ENCODE data around the gene UNC5CL. TPM values are rescaled to one million over a fixed set of nuclear protein-coding genes. Genes with fewer than 3 reads are reported as not detected.

UNC5CL gene
- total and polyA plus RNA-seq, 5 donors from 2014 or later: 0.11 to 4.4 (median 0.25) TPM

DNA sequence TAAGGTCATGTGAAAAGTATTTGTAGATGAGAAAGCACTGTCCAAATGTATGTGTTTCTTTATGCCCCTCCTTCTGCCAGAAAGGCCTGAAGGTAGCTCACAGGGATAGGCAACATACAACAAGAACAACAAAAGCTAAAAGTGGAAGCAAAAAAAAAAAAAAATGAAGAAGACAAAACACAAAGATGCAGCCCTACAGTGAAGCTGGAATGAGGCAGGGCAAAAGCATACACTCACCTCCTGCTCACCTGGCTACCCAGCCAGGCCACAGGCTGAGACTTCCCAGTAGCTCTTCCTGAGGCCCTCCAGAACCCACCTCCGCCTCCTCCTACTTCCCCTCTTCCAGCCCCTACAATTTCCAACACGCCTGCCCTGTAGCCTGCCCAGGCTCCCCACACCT is 2.4 kb downstream of the UNC5CL start:
- Histone ChIP-seq H3K27ac (ENCODE audit: insufficient read depth, low read length, poor library complexity, severe bottlenecking) (no peak overlapping the region), H3K27me3 (ENCODE audit: control insufficient read depth, insufficient read depth, low read length) (no peaks in the 10 kb centered on the region), H3K4me1 (ENCODE audit: control insufficient read depth, insufficient read depth, low read length, poor library complexity, severe bottlenecking) (no peaks in the 10 kb centered on the region), H3K9me3 (ENCODE audit: control insufficient read depth in 2 of 2, low read length in 2 of 2) (no peaks in the 10 kb centered on the region), H3K4me3 (ENCODE audit: low read depth, low read length) (no peak overlapping the region), H3K36me3 (ENCODE audit: control insufficient read depth, insufficient read depth, low read length) (no peaks in the 10 kb centered on the region)
- ATAC-seq (ENCODE audit: low read depth in 2 of 2): no peak
- H3K27ac Mint-ChIP-seq: peak overlapping the region in 1 of 3 donors; percentile 1
- peaks cover 0 to 2% (median 0%) of the 10 kb centered on the region in 7 donors for H3K9me3 Mint-ChIP-seq
- peaks cover 3% of the 10 kb centered on the region for H3K36me3 Mint-ChIP-seq
- no peak for DNase-seq
- H3K27me3 Mint-ChIP-seq: no peaks in the 10 kb centered on the region
- H3K4me1 Mint-ChIP-seq: peaks cover 0 to 5% (median 2%) of the 10 kb centered on the region in 4 donors
- H3K4me3 Mint-ChIP-seq: no peak overlapping the region

DNA sequence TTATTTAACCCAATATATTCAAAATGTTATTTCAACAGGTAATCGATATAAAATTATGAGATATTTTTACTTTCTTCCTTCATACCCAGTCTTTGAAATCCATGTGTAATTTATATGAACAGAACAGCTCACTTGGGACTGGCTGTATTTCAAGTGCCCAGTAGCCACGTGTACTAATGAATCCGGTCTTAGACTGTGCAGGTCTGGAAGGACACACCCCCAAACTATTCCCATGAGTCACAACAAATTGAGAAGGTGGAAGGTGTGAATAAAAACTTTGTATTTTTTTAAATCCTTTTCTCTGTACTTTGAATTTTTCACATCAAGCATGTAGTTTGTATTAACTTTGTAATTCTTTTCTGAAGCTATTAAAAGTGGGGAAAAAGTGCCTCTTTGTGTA is 2.8 kb downstream of the UNC5CL start:
- Histone ChIP-seq H3K27ac (ENCODE audit: insufficient read depth, low read length, poor library complexity, severe bottlenecking) (no peak overlapping the region), H3K4me3 (ENCODE audit: low read depth, low read length) (no peak overlapping the region), H3K27me3 (ENCODE audit: control insufficient read depth, insufficient read depth, low read length) (no peaks in the 10 kb centered on the region), H3K36me3 (ENCODE audit: control insufficient read depth, insufficient read depth, low read length) (no peaks in the 10 kb centered on the region), H3K4me1 (ENCODE audit: control insufficient read depth, insufficient read depth, low read length, poor library complexity, severe bottlenecking) (no peaks in the 10 kb centered on the region), H3K9me3 (ENCODE audit: control insufficient read depth in 2 of 2, low read length in 2 of 2) (no peaks in the 10 kb centered on the region)
- no peak overlapping the region for H3K4me3 Mint-ChIP-seq
- peaks cover 0 to 2% (median 0%) of the 10 kb centered on the region in 7 donors for H3K9me3 Mint-ChIP-seq
- no peak overlapping the region for H3K27ac Mint-ChIP-seq
- peaks cover 0 to 5% (median 2%) of the 10 kb centered on the region in 4 donors for H3K4me1 Mint-ChIP-seq
- no peaks in the 10 kb centered on the region for H3K27me3 Mint-ChIP-seq
- ATAC-seq (ENCODE audit: low read depth in 2 of 2): no peak
- peaks cover 3% of the 10 kb centered on the region for H3K36me3 Mint-ChIP-seq
- no peak for DNase-seq

- ATAC-seq (ENCODE audit: low read depth in 2 of 2) (no peak), DNase-seq (no peak)
- H3K27ac ChIP-seq (ENCODE audit: insufficient read depth, low read length, poor library complexity, severe bottlenecking): no peak overlapping the region
Measured at GRCh38 chr6:41033776-41034175, 5.2 kb downstream of the UNC5CL start.

GRCh38 chr6:41032830-41033229 is 6.2 kb downstream of the UNC5CL start:
- no peaks in the 10 kb centered on the region for H3K36me3 ChIP-seq (ENCODE audit: control insufficient read depth, insufficient read depth, low read length)
- Mint-ChIP-seq H3K27ac (no peak overlapping the region), H3K27me3 (no peaks in the 10 kb centered on the region), H3K36me3 (peaks cover 3% of the 10 kb centered on the region), H3K9me3 (peaks cover 0 to 2% (median 0%) of the 10 kb centered on the region in 7 donors), H3K4me1 (peaks cover 0 to 15% (median 11%) of the 10 kb centered on the region in 4 donors), H3K4me3 (no peak overlapping the region)
- DNase-seq (no peak), ATAC-seq (ENCODE audit: low read depth in 2 of 2) (no peak)
- no peak overlapping the region for H3K4me3 ChIP-seq (ENCODE audit: low read depth, low read length)
- peaks cover 15% of the 10 kb centered on the region for H3K4me1 ChIP-seq (ENCODE audit: control insufficient read depth, insufficient read depth, low read length, poor library complexity, severe bottlenecking)
- no peaks in the 10 kb centered on the region for H3K9me3 ChIP-seq (ENCODE audit: control insufficient read depth in 2 of 2, low read length in 2 of 2)
- no peaks in the 10 kb centered on the region for H3K27me3 ChIP-seq (ENCODE audit: control insufficient read depth, insufficient read depth, low read length)
- no peak overlapping the region for H3K27ac ChIP-seq (ENCODE audit: insufficient read depth, low read length, poor library complexity, severe bottlenecking)

More at GRCh38 chr6:41033776-41034175, 5.2 kb downstream of the UNC5CL start:
- H3K4me3 ChIP-seq (ENCODE audit: low read depth, low read length): no peak overlapping the region
- peaks cover 0 to 2% (median 0%) of the 10 kb centered on the region in 7 donors for H3K9me3 Mint-ChIP-seq
- peaks cover 3% of the 10 kb centered on the region for H3K36me3 Mint-ChIP-seq
- H3K27me3 ChIP-seq (ENCODE audit: control insufficient read depth, insufficient read depth, low read length): no peaks in the 10 kb centered on the region
- no peaks in the 10 kb centered on the region for H3K36me3 ChIP-seq (ENCODE audit: control insufficient read depth, insufficient read depth, low read length)
- H3K4me1 Mint-ChIP-seq: peaks cover 0 to 9% (median 7%) of the 10 kb centered on the region in 4 donors
- H3K4me3 Mint-ChIP-seq: no peak overlapping the region
- H3K9me3 ChIP-seq (ENCODE audit: control insufficient read depth in 2 of 2, low read length in 2 of 2): no peaks in the 10 kb centered on the region
- H3K27ac Mint-ChIP-seq: no peak overlapping the region
- H3K27me3 Mint-ChIP-seq: no peaks in the 10 kb centered on the region
- H3K4me1 ChIP-seq (ENCODE audit: control insufficient read depth, insufficient read depth, low read length, poor library complexity, severe bottlenecking): peaks cover 6% of the 10 kb centered on the region

- peak in 1 of 3 donors; percentile 57 for DNase-seq
- Histone ChIP-seq H3K4me3 (ENCODE audit: low read depth, low read length) (peak overlapping the region; percentile 64), H3K36me3 (ENCODE audit: control insufficient read depth, insufficient read depth, low read length) (no peaks in the 10 kb centered on the region), H3K9me3 (ENCODE audit: control insufficient read depth in 2 of 2, low read length in 2 of 2) (no peaks in the 10 kb centered on the region), H3K27me3 (ENCODE audit: control insufficient read depth, insufficient read depth, low read length) (no peaks in the 10 kb centered on the region), H3K27ac (ENCODE audit: insufficient read depth, low read length, poor library complexity, severe bottlenecking) (peak overlapping the region; percentile 65), H3K4me1 (ENCODE audit: control insufficient read depth, insufficient read depth, low read length, poor library complexity, severe bottlenecking) (peaks cover 25% of the 10 kb centered on the region)
- Mint-ChIP-seq H3K27ac (peak overlapping the region; percentile 93 to 95 (median 93)), H3K4me1 (peaks cover 8 to 31% (median 23%) of the 10 kb centered on the region in 4 donors), H3K9me3 (no peaks in the 10 kb centered on the region), H3K36me3 (no peaks in the 10 kb centered on the region), H3K4me3 (peak overlapping the region; percentile 88 to 95 (median 90)), H3K27me3 (no peaks in the 10 kb centered on the region)
- peak; percentile 22 to 55 for ATAC-seq (ENCODE audit: low read depth in 2 of 2)
Measured at GRCh38 chr6:41028561-41029412, 10.2 kb downstream of the UNC5CL start.

DNA sequence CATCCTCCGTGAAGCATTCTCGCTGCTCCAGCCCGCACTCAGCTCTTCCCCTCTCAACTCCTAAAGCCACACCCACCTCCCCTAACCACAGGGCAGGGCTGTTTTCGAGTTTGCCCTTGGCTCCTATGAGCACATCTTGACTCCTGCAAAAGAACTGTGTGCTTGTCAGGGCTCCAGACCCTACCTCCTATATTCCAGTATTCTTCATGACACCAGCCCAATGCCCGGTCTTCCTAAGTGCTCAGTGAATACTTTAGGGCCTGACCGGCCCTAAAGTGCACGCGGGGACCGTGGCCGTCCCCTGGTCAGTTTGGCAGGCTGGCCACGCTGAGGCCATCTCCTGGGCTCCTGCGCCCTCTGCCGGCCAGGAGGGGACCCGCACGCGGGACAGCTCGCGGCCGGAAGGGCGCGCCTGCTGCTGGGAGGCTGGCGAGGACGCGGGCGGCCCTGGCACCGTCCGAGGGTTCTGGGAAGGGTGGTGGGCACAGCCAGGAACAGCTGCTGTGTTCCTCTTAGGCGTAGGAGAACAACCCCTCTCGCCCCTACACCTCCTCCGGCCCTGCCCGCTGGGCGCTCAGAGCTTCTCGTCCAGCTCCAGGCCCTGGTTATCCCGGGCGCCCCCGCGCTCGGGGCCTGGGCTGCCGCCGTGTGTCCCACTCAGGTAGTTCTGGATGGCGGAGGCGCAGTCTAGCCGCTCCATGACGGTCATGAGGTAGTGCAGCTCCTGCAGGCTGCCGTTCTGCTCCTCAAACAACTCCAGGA is 11.0 kb downstream of the UNC5CL start:
- H3K27ac ChIP-seq (ENCODE audit: insufficient read depth, low read length, poor library complexity, severe bottlenecking): peak overlapping the region; percentile 65
- DNase-seq (peak; percentile 63 to 83 (median 74)), ATAC-seq (ENCODE audit: low read depth in 2 of 2) (peak; percentile 81 to 87)
- no peaks in the 10 kb centered on the region for H3K36me3 Mint-ChIP-seq
- H3K4me1 ChIP-seq (ENCODE audit: control insufficient read depth, insufficient read depth, low read length, poor library complexity, severe bottlenecking): peaks cover 25% of the 10 kb centered on the region
- no peaks in the 10 kb centered on the region for H3K27me3 ChIP-seq (ENCODE audit: control insufficient read depth, insufficient read depth, low read length)
- no peaks in the 10 kb centered on the region for H3K27me3 Mint-ChIP-seq
- H3K4me3 Mint-ChIP-seq: peak overlapping the region; percentile 88 to 95 (median 90)
- H3K4me1 Mint-ChIP-seq: peaks cover 8 to 31% (median 23%) of the 10 kb centered on the region in 4 donors
- no peaks in the 10 kb centered on the region for H3K36me3 ChIP-seq (ENCODE audit: control insufficient read depth, insufficient read depth, low read length)
- H3K9me3 Mint-ChIP-seq: no peaks in the 10 kb centered on the region
- peak overlapping the region; percentile 93 to 99 (median 93) for H3K27ac Mint-ChIP-seq
- peak overlapping the region; percentile 81 for H3K4me3 ChIP-seq (ENCODE audit: low read depth, low read length)
- no peaks in the 10 kb centered on the region for H3K9me3 ChIP-seq (ENCODE audit: control insufficient read depth in 2 of 2, low read length in 2 of 2)

- no peaks in the 10 kb centered on the region for H3K9me3 Mint-ChIP-seq
- Histone ChIP-seq H3K4me3 (ENCODE audit: low read depth, low read length) (peak overlapping the region; percentile 81), H3K27ac (ENCODE audit: insufficient read depth, low read length, poor library complexity, severe bottlenecking) (peak overlapping the region; percentile 65), H3K27me3 (ENCODE audit: control insufficient read depth, insufficient read depth, low read length) (no peaks in the 10 kb centered on the region), H3K9me3 (ENCODE audit: control insufficient read depth in 2 of 2, low read length in 2 of 2) (no peaks in the 10 kb centered on the region), H3K36me3 (ENCODE audit: control insufficient read depth, insufficient read depth, low read length) (no peaks in the 10 kb centered on the region), H3K4me1 (ENCODE audit: control insufficient read depth, insufficient read depth, low read length, poor library complexity, severe bottlenecking) (peaks cover 25% of the 10 kb centered on the region)
- ATAC-seq (ENCODE audit: low read depth in 2 of 2): no peak
- H3K27ac Mint-ChIP-seq: peak overlapping the region; percentile 92 to 99 (median 93)
- no peaks in the 10 kb centered on the region for H3K27me3 Mint-ChIP-seq
- no peaks in the 10 kb centered on the region for H3K36me3 Mint-ChIP-seq
- peak overlapping the region; percentile 88 to 95 (median 90) for H3K4me3 Mint-ChIP-seq
- peaks cover 8 to 31% (median 23%) of the 10 kb centered on the region in 4 donors for H3K4me1 Mint-ChIP-seq
- no peak for DNase-seq
Measured at GRCh38 chr6:41027241-41027640, 11.8 kb downstream of the UNC5CL start.
